ENCODE data around the gene COQ8B.
"Not testable (repeated sequence)": the region's sequence is repeated elsewhere in the genome, so short reads cannot be mapped to it uniquely, and the experiment has no call there.

COQ8B gene

GRCh38 chr19:40716482-40717324, at the start of gene COQ8B, which contains the start of gene ITPKC:
TSS of gene COQ8B (minus strand) at chr19:40716886. CDS start at chr19:40714632, 2,254 bp downstream.
TSS of gene ITPKC (plus strand) at chr19:40717112. CDS start at chr19:40717136, 24 bp downstream.
- peak; percentile 100 for DNase-seq

- DNase-seq, result not testable (repeated sequence)
Measured at GRCh38 chr19:40766385-40766784, 49.7 kb upstream of the COQ8B start.

GRCh38 chr19:40763963-40764362, 47.3 kb upstream of the COQ8B start:
- DNase-seq, result no peak

GRCh38 chr19:40763526-40763925, 46.8 kb upstream of the COQ8B start:
- no peak for DNase-seq

GRCh38 chr19:40762754-40763470, 46.2 kb upstream of the COQ8B start:
- DNase-seq, result no peak

- DNase-seq, result no peak
Measured at GRCh38 chr19:40759352-40759751, 42.7 kb upstream of the COQ8B start.

GRCh38 chr19:40758491-40758890, 41.8 kb upstream of the COQ8B start:
- DNase-seq, result no peak

GRCh38 chr19:40756502-40757110, 39.9 kb upstream of the COQ8B start:
- peak; percentile 49 for DNase-seq

GRCh38 chr19:40755791-40756190, 39.1 kb upstream of the COQ8B start:
- no peak for DNase-seq

- DNase-seq, result no peak
Measured at GRCh38 chr19:40755248-40755624, 38.5 kb upstream of the COQ8B start.

- DNase-seq, result peak; percentile 82
Measured at GRCh38 chr19:40754611-40755247, 38.0 kb upstream of the COQ8B start.

GRCh38 chr19:40752257-40752781, 35.6 kb upstream of the COQ8B start:
- peak; percentile 52 for DNase-seq

- DNase-seq, result peak; percentile 98
Measured at GRCh38 chr19:40750874-40751537, 34.3 kb upstream of the COQ8B start, which contains the start of gene SNRPA. TSS of gene SNRPA (plus strand) at chr19:40751203. CDS start at chr19:40751409, 206 bp downstream.

GRCh38 chr19:40750058-40750873, 33.6 kb upstream of the COQ8B start, which contains the start of gene ACTMAP:
TSS of gene ACTMAP (minus strand) at chr19:40750477. CDS start at chr19:40749803, 674 bp downstream.
- peak; percentile 100 for DNase-seq

- DNase-seq, result no peak
Measured at GRCh38 chr19:40747536-40747935, 30.9 kb upstream of the COQ8B start.

- no peak for DNase-seq
Measured at GRCh38 chr19:40745402-40745780, 28.7 kb upstream of the COQ8B start.

GRCh38 chr19:40744554-40745401, 28.1 kb upstream of the COQ8B start:
- DNase-seq, result peak; percentile 48

- DNase-seq, result no peak
Measured at GRCh38 chr19:40743926-40744325, 27.2 kb upstream of the COQ8B start.

- no peak for DNase-seq
Measured at GRCh38 chr19:40742886-40743285, 26.2 kb upstream of the COQ8B start.

- DNase-seq, result no peak
Measured at GRCh38 chr19:40742477-40742876, 25.8 kb upstream of the COQ8B start.

Data from activated CD4-positive, alpha-beta T cell treated with anti-CD3 and anti-CD28 coated beads for 48 hours (primary cell).